Effector memory CD4-positive, alpha-beta T cell (primary cell): ENCODE data around the gene ULK4.

Experiments
- DNase-seq, 3 donors: peaks; one replicate each; pipeline ENCODE4 v3.0.0-alpha.2; 2020
- H3K27ac ChIP-seq: 2 replicates; pipeline ENCODE4 v1.7.0; 2013; ENCODE audit warnings: mild to moderate bottlenecking, low read length, moderate library complexity; ENCODE audit not compliant: insufficient read depth, poor library complexity, severe bottlenecking
- H3K27me3 ChIP-seq: replicated peaks from 2 replicates; pipeline ENCODE4 v1.7.0; 2013; ENCODE audit warnings: mild to moderate bottlenecking, low read length; ENCODE audit not compliant: insufficient read depth, control insufficient read depth, poor library complexity, severe bottlenecking
- H3K36me3 ChIP-seq: 2 replicates; pipeline ENCODE4 v1.7.0; 2013; ENCODE audit warnings: mild to moderate bottlenecking, low read length, moderate library complexity; ENCODE audit not compliant: control insufficient read depth, insufficient read depth
- H3K4me1 ChIP-seq: 2 replicates; pipeline ENCODE4 v1.7.0; 2013; ENCODE audit warnings: low read length, mild to moderate bottlenecking; ENCODE audit not compliant: control insufficient read depth, insufficient read depth, poor library complexity, severe bottlenecking
- H3K4me3 ChIP-seq: 2 replicates; pipeline ENCODE4 v1.7.0; 2013; ENCODE audit warnings: low read length, low read depth, mild to moderate bottlenecking; ENCODE audit not compliant: insufficient read depth, poor library complexity, severe bottlenecking
- H3K9me3 ChIP-seq: 2 replicates; pipeline ENCODE4 v1.7.0; 2013; ENCODE audit warnings: mild to moderate bottlenecking, low read length, moderate library complexity; ENCODE audit not compliant: control insufficient read depth
- total RNA-seq, 3 donors: gene quantifications; one replicate each; lab custom pipeline; 2026; lab: John Stamatoyannopoulos, UW

The ULK4 gene
- total RNA-seq: 35.6 to 47.6 (median 47.6) reads per million in 3 donors

DNA sequence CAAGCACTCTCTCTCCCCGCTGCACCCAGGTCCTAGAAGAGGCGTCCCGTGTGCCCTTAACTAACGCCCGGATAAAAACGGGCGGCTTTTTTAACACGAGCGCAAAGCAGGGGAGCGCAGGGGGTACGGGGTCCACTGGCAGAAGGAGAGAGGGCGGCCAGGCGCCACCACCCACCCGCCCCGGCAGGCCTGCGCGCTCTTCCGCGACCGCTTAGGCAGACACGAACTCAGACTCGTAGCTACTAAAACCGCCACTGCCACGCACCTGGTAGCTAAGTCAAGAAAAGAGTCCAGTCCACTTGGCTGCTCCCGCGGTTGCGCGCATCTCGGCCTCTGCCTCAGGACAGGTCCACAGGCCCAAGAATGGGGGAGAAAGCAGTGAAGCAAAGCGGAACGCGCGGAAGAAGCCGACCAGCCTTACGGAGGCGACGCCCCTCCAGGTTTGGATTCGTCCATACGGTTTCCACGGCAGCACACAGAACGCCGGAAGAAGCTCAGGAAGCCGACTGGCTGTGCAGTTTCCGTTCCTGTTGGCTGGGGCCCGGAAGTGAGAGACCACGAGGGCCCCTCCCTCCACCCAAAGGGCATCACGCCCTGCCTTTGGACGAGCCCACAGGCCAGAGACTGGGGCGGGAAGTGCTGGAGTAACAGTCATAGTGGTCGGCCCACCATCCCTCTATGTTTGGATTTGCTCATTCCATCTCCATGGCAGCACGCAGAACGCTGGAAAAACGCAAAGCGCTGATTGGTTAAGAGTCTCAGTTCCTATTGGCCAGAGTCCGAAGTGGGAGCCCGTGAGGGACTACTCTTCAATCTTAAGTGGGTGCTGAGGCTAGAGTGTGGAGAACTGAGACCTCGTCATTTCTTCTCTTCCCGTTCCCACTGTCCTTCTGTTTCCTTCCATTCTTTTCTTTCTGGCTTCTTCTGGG is at the start of gene ULK4:
Gene ULK4, minus strand, starts transcription at position 353 of the 929 bp plus-strand sequence. CDS start 7,344 bp downstream, outside the sequence.
- no peaks in the 10 kb centered on the region for H3K9me3 ChIP-seq
- H3K27me3 ChIP-seq: no peaks in the 10 kb centered on the region
- peak within 1 kb of the TSS; percentile 88 for H3K4me3 ChIP-seq

DNA sequence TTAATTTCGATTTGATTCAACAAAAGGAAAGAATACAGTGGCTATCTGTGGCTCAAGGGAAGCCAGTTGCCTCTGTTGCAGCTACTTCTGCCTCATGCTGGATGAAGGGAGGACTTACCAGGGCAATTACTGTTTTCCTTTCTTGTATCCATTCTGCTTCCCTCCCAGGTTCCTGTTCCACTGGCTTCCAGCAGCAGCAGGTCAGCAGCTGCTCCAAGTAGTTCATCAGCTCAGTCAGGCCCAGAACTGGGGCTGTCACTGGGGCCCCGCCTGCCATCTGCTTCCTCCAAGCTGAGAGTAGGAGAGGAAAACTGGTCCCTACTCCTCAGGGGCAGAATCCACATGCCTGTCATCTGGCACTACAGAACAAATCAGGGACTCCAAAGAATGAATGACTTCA is 48.6 kb upstream of the ULK4 start:
- Histone ChIP-seq H3K27me3 (no peaks in the 10 kb centered on the region), H3K36me3 (no peaks in the 10 kb centered on the region), H3K4me1 (peaks cover 19% of the 10 kb centered on the region), H3K9me3 (no peaks in the 10 kb centered on the region), H3K27ac (no peak overlapping the region), H3K4me3 (no peak overlapping the region)
- DNase-seq: no peak

More for the DNA sequence above, at the start of gene ULK4:
- H3K27ac ChIP-seq: peak within 1 kb of the TSS; percentile 87
- peak; percentile 91 to 93 (median 93) for DNase-seq
- H3K36me3 ChIP-seq: no peaks in the 10 kb centered on the region
- H3K4me1 ChIP-seq: peaks cover 10% of the 10 kb centered on the region

DNA sequence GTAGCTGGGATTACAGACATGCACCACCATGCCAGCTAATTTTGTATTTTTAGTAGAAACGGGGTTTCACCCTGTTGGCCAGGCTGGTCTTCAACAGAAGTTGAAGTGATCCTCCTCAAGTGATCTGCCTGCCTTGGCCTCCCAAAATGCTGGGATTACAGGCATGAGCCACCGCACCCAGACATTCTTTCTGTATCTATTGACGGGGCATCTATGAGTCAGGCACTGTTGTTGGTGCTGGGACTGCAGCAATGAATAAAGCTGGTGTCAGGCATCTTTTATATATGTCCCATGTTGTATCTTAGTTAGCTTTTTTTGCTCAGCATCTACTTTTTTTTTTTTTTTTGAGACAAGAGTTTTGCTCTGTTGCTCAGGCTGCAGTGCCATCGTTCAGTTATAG is 47.6 kb upstream of the ULK4 start:
- H3K27me3 ChIP-seq: no peaks in the 10 kb centered on the region
- H3K9me3 ChIP-seq: no peaks in the 10 kb centered on the region
- peaks cover 10% of the 10 kb centered on the region for H3K4me1 ChIP-seq
- no peak for DNase-seq
- no peak overlapping the region for H3K27ac ChIP-seq
- no peak overlapping the region for H3K4me3 ChIP-seq
- no peaks in the 10 kb centered on the region for H3K36me3 ChIP-seq

DNA sequence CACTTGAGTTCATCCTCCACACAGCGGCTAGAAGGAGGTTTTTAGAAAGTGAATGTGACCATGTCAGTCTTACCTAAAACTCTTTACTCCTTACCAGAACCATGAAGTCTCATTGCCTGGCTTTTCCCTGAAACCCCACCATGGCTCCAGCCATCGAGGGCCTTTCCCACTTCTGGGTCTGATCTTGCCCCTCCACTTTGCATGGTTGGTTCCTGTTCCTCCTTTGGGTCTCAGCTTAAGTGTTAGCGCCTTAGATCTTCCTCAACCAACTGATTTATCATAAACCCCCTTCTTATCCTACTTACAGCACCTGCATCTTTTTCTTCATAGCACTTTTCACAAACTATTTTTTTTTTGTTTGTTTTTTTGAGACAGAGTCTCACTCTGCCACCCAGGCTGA is 45.9 kb upstream of the ULK4 start:
- H3K4me3 ChIP-seq: no peak overlapping the region
- H3K36me3 ChIP-seq: no peaks in the 10 kb centered on the region
- no peak overlapping the region for H3K27ac ChIP-seq
- H3K4me1 ChIP-seq: peaks cover 1% of the 10 kb centered on the region
- no peaks in the 10 kb centered on the region for H3K9me3 ChIP-seq
- DNase-seq: no peak
- no peaks in the 10 kb centered on the region for H3K27me3 ChIP-seq

- DNase-seq: no peak
- Histone ChIP-seq H3K27me3 (no peaks in the 10 kb centered on the region), H3K4me1 (no peaks in the 10 kb centered on the region), H3K4me3 (no peak overlapping the region), H3K9me3 (no peaks in the 10 kb centered on the region), H3K27ac (no peak overlapping the region), H3K36me3 (no peaks in the 10 kb centered on the region)
Measured at GRCh38 chr3:42005401-42005800, 43.5 kb upstream of the ULK4 start.

DNA sequence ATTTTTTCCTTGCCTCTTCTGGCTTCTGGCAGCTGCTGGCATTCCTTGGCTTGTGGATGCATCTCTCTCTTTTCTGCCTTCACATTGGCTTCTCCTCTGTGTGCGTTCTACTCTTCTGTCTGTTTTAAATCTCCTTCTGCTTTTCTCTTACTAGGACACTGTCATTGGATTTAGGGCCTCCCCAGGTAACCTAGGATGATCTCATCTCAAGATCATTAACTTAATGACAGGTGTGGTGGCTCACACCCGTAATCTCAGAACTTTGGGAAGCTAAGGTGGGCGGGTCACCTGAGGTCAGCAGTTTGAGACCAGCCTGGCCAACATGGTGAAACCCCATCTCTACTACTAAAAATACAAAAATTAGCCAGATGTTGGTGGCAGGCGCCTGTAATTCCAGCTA is 40.9 kb upstream of the ULK4 start:
- H3K9me3 ChIP-seq: no peaks in the 10 kb centered on the region
- H3K27ac ChIP-seq: no peak overlapping the region
- H3K4me3 ChIP-seq: no peak overlapping the region
- no peak for DNase-seq
- H3K4me1 ChIP-seq: no peaks in the 10 kb centered on the region
- H3K27me3 ChIP-seq: no peaks in the 10 kb centered on the region
- no peaks in the 10 kb centered on the region for H3K36me3 ChIP-seq

DNA sequence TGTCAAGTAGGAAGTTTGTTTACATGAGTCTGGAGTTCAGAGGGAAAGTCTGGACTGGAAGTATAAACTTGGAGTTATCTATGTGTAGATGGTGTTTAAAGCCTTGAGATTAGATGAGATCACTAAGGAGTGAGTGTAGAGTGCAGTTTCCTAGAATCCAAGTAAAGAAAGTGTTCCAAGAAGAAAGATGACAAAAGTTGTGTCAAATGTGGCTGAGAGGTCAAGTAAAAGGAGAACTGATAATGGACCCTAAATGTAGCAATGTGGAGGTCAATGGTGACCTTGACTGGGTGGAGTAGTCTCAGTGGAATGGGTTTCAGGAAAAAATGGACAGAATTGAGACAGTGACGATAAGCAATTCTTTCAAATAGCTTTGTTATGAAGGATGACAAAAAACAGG is 39.9 kb upstream of the ULK4 start:
- Histone ChIP-seq H3K4me1 (no peaks in the 10 kb centered on the region), H3K27me3 (no peaks in the 10 kb centered on the region), H3K27ac (no peak overlapping the region), H3K36me3 (no peaks in the 10 kb centered on the region), H3K4me3 (no peak overlapping the region), H3K9me3 (no peaks in the 10 kb centered on the region)
- no peak for DNase-seq

GRCh38 chr3:41999909-42000308 is 38.0 kb upstream of the ULK4 start:
- Histone ChIP-seq H3K9me3 (no peaks in the 10 kb centered on the region), H3K4me3 (no peak overlapping the region), H3K27me3 (no peaks in the 10 kb centered on the region), H3K27ac (no peak overlapping the region), H3K4me1 (no peaks in the 10 kb centered on the region), H3K36me3 (no peaks in the 10 kb centered on the region)
- no peak for DNase-seq

- no peak for DNase-seq
- Histone ChIP-seq H3K36me3 (no peaks in the 10 kb centered on the region), H3K27ac (no peak overlapping the region), H3K27me3 (no peaks in the 10 kb centered on the region), H3K9me3 (no peaks in the 10 kb centered on the region), H3K4me1 (no peaks in the 10 kb centered on the region), H3K4me3 (no peak overlapping the region)
Measured at GRCh38 chr3:41997702-41998550, 36.0 kb upstream of the ULK4 start.

- Histone ChIP-seq H3K27ac (no peak overlapping the region), H3K4me1 (no peaks in the 10 kb centered on the region), H3K27me3 (no peaks in the 10 kb centered on the region), H3K9me3 (no peaks in the 10 kb centered on the region), H3K4me3 (no peak overlapping the region), H3K36me3 (no peaks in the 10 kb centered on the region)
- DNase-seq: no peak
Measured at GRCh38 chr3:41991437-41991836, 29.5 kb upstream of the ULK4 start.
